DOHH2 (cell line): ENCODE measurements around the gene CRYBA2.

Experiments used
- H3F3A ChIP-seq: fragments of 200-600 bp; sonication (generic), shearing (Covaris generic); 2 replicates; pipeline ENCODE4 v1.6.0; 2016; ENCODE audit warnings: antibody characterized with exemption, mild to moderate bottlenecking; ENCODE audit not compliant: control insufficient read depth, insufficient read depth
- H3K27ac ChIP-seq: fragments of 200-600 bp; sonication (generic); 2 replicates; pipeline ENCODE4 v1.5.1; 2014; ENCODE audit warnings: low read depth, mild to moderate bottlenecking, low read length, moderate library complexity
- H3K27me3 ChIP-seq: fragments of 200-600 bp; sonication (generic); 2 replicates; pipeline ENCODE4 v1.6.1; 2014; ENCODE audit warnings: mild to moderate bottlenecking, low read length, mixed read lengths; ENCODE audit not compliant: control insufficient read depth
- H3K36me3 ChIP-seq: fragments of 200-600 bp; sonication (generic); 2 replicates; pipeline ENCODE4 v1.6.1; 2014; ENCODE audit warnings: mild to moderate bottlenecking, low read length, moderate library complexity, mixed read lengths; ENCODE audit not compliant: control insufficient read depth
- H3K4me1 ChIP-seq: fragments of 200-600 bp; sonication (generic); 2 replicates; pipeline ENCODE4 v1.6.1; 2014; ENCODE audit warnings: mild to moderate bottlenecking, low read length, mixed read lengths; ENCODE audit not compliant: control insufficient read depth
- H3K4me2 ChIP-seq: fragments of 200-600 bp; sonication (generic); 2 replicates; pipeline ENCODE4 v1.6.0; 2014; ENCODE audit warnings: mild to moderate bottlenecking, low read length, moderate library complexity
- H3K4me3 ChIP-seq: fragments of 200-600 bp; sonication (generic); 2 replicates; pipeline ENCODE4 v1.5.1; 2014; ENCODE audit warnings: mild to moderate bottlenecking, low read length, mixed read lengths
- H3K79me2 ChIP-seq: fragments of 200-600 bp; sonication (generic); 2 replicates; pipeline ENCODE4 v1.6.1; 2014; ENCODE audit warnings: mild to moderate bottlenecking, low read length, mixed read lengths; ENCODE audit not compliant: control insufficient read depth
- H3K9me2 ChIP-seq: fragments of 200-600 bp; sonication (generic); replicated peaks from 2 replicates; pipeline ENCODE4 v1.6.1; 2014; ENCODE audit warnings: mild to moderate bottlenecking, low read length, mixed read lengths; ENCODE audit not compliant: control insufficient read depth
- H3K9me3 ChIP-seq: fragments of 200-600 bp; sonication (generic); 2 replicates; pipeline ENCODE4 v1.6.1; 2014; ENCODE audit warnings: antibody characterized with exemption, low read length, mixed read lengths; ENCODE audit not compliant: control insufficient read depth, insufficient read depth
- H4K20me1 ChIP-seq: fragments of 200-600 bp; sonication (generic); 2 replicates; pipeline ENCODE4 v1.6.0; 2014; ENCODE audit warnings: low read depth, mild to moderate bottlenecking, antibody characterized with exemption, low read length, moderate library complexity; ENCODE audit not compliant: control insufficient read depth, insufficient read depth
- CTCF ChIP-seq: fragments of 200-600 bp; sonication (generic); IDR thresholded peaks from one replicate; pipeline ENCODE4 v1.5.1; 2014; ENCODE audit warnings: antibody characterized with exemption, mild to moderate bottlenecking, low read depth, low read length; ENCODE audit not compliant: poor library complexity, severe bottlenecking
- EZH2phosphoT487 ChIP-seq: fragments of 200-600 bp; sonication (generic); IDR thresholded peaks from 2 replicates; pipeline ENCODE4 v1.6.1; 2017; ENCODE audit warnings: borderline replicate concordance, mild to moderate bottlenecking, antibody characterized with exemption, low read length, moderate library complexity, mixed read lengths

CRYBA2 gene

GRCh38 chr2:218964041-218964771 lies 29.0 kb downstream of the CRYBA2 start:
- no peak overlapping the region for H3K27ac ChIP-seq
- H4K20me1 ChIP-seq, result no peaks in the 10 kb centered on the region
- no peak overlapping the region for H3K4me2 ChIP-seq
- H3K79me2 ChIP-seq, result no peaks in the 10 kb centered on the region
- peaks cover 4% of the 10 kb centered on the region for H3K4me1 ChIP-seq
- H3F3A ChIP-seq, result no peaks in the 10 kb centered on the region
- no peaks in the 10 kb centered on the region for H3K9me2 ChIP-seq
- H3K36me3 ChIP-seq, result no peaks in the 10 kb centered on the region
- no peak overlapping the region for H3K4me3 ChIP-seq
- no peaks in the 10 kb centered on the region for H3K9me3 ChIP-seq
- peaks cover 23% of the 10 kb centered on the region for H3K27me3 ChIP-seq
- TF ChIP-seq CTCF (no peak), EZH2phosphoT487 (no peak)

GRCh38 chr2:218963601-218964000 lies 29.6 kb downstream of the CRYBA2 start:
- H3K4me3 ChIP-seq, result no peak overlapping the region
- no peaks in the 10 kb centered on the region for H4K20me1 ChIP-seq
- H3K9me2 ChIP-seq, result no peaks in the 10 kb centered on the region
- TF ChIP-seq EZH2phosphoT487, result no peak
- no peak for TF ChIP-seq CTCF
- H3K4me1 ChIP-seq, result peaks cover 10% of the 10 kb centered on the region
- H3F3A ChIP-seq, result no peaks in the 10 kb centered on the region
- H3K79me2 ChIP-seq, result no peaks in the 10 kb centered on the region
- H3K36me3 ChIP-seq, result no peaks in the 10 kb centered on the region
- no peak overlapping the region for H3K4me2 ChIP-seq
- peaks cover 23% of the 10 kb centered on the region for H3K27me3 ChIP-seq
- no peaks in the 10 kb centered on the region for H3K9me3 ChIP-seq
- no peak overlapping the region for H3K27ac ChIP-seq

GRCh38 chr2:218962859-218963492 lies 30.2 kb downstream of the CRYBA2 start:
- Histone ChIP-seq H3K27me3 (peaks cover 23% of the 10 kb centered on the region), H3K4me2 (no peak overlapping the region), H3K9me2 (no peaks in the 10 kb centered on the region), H3K9me3 (no peaks in the 10 kb centered on the region), H3F3A (no peaks in the 10 kb centered on the region), H3K4me3 (no peak overlapping the region), H4K20me1 (no peaks in the 10 kb centered on the region), H3K27ac (no peak overlapping the region), H3K4me1 (peaks cover 11% of the 10 kb centered on the region), H3K79me2 (no peaks in the 10 kb centered on the region), H3K36me3 (no peaks in the 10 kb centered on the region)
- TF ChIP-seq CTCF, result no peak
- no peak for TF ChIP-seq EZH2phosphoT487
